Non-pigmented ciliary epithelial cell (primary cell): Measurements from ENCODE around the gene OBSL1.

Experiments
- DNase-seq: peaks from one replicate; pipeline ENCODE4 v3.0.0-alpha.2; 2010; ENCODE audit warnings: low read depth

Gene OBSL1

DNA sequence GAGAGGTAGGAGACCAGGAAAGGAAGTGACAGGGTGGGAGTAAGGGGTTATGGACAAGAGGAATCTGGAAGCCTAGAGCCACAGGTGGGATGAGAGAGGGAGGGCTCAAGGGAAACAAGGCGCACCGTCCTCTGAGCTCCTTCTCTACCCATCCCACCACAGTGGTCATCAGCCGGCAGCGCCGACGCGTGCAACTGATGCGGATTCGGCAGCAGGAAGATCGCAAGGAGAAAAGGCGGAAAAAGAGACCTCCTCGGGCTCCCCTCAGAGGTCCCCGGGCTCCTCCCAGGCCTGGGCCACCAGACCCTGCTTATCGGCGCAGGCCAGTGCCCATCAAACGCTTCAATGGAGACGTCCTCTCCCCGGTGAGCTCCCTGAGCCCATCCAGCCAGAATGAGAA, 22.3 kb downstream of the OBSL1 start:
- DNase-seq, result no peak

DNA sequence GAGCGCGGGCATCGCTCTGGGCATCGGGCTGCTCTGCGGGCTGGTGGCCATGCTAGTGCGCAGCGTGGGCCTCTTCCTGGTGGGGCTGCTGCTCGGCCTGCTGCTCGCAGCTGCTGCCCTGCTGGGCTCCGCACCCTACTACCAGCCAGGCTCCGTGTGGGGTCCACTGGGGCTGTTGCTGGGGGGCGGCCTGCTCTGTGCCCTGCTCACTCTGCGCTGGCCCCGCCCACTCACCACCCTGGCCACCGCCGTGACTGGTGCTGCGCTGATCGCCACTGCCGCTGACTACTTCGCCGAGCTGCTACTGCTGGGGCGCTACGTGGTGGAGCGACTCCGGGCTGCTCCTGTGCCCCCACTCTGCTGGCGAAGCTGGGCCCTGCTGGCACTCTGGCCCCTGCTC, 23.7 kb downstream of the OBSL1 start:
- DNase-seq, result no peak

DNA sequence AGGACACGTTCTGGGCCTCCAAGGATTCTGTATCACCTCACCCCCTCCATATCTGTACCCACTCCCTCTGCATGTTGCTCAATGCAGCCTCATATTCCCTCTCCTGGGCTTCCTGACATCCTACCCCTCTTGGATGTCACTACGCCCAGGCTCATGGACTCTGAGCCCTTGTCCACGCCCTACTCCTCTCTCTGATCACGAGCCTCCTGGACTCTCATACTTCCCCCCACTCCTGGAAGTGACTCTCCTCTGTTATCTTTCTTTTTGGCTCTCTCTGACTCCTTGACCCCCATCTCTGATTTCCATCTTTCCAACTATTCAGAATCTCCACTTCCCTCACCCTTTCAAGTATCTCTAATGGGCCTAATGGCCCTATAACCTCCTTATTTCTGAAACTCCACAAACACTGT, 25.4 kb downstream of the OBSL1 start:
- DNase-seq, result no peak

DNA sequence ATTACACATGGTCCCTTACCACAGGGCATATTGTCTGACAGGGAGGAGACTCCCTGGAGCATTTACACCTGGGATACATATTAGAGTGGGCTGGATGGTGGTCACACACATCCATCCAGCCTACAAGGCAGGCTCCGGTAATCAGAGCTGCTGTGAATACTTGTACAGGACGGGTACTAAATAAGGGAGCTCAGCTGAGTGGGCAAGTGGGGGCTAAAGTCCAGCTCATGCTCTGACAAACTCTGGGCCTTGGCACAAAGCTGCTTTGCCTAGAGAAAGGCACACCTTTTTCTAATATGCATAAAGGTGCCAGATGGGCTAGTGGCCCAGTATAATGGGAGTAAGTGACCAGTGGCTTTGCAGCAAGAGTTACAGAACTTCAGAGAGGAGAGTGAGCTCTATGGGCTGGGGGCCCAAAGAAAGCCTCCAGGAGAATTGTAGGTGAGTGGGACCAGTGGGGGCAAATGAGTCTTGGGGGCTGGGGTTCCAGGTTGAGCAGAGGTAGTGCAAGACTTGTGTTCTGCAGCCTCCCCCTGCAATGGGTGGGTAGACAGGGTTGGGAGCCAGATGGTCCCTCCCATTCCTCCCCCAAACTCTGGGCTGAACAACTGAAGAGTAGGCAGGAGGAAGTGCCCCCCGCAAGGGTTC, 25.9 kb downstream of the OBSL1 start:
- no peak for DNase-seq

DNA sequence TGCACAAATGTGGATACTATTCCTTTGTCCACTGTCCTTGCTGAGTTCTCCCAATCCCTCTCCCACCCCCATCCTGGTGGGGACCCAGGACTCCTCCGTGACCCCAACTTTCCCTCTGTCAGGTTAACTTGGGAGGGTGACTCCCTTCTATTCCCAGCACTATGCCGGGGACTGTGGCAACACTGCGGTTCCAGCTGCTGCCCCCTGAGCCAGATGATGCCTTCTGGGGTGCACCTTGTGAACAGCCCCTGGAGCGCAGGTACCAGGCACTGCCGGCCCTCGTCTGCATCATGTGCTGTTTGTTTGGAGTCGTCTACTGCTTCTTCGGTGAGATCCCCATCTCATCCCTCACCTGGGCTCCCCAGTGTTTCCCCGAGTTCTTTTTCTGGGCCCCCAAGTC, 26.8 kb downstream of the OBSL1 start:
- DNase-seq, result no peak

DNA sequence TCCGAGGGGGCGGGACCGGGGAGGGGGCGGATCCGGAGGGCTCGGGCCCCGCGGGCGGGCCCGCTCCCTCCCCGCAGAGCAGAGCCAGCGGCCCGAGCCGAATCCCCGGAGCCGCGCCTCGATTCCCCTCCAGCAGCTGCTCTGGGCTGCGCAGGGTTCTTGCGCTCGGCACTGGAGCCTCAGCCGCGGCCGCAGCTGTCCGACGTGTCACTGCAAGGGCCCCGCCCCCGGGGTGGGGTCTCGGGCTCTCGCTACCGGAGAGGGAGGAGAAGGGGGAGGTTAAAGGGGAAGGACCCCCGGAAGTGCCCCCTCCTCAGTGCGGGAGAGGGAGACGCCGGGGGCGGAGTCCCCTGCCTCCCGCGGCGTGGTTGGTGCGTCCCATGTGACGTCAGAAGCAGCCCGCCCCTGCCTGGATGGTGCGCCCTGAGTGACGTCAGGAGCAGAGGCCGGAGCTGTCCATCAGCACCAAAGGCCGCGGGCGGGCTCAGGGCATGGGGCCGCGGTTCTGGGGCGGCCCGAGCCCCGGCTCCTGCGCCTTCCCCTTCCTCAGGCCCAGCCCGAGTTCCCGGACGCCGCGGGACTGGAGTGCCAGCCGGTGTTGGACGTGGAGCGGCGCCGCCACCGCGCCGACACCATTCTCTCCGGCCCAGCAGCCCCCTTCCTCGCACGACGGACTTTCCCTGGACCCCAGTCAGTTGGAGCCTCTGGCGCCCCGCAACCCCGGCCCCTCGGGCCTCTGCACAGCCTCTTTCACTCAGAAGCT, 27.6 kb downstream of the OBSL1 start, which contains the start of the genes CHPF and TMEM198:
CHPF (minus strand) TSS at position 214 of the 763 bp plus-strand sequence. CDS start 271 bp downstream, outside the sequence.
TMEM198 (plus strand) TSS at position 433 of the 763 bp plus-strand sequence. CDS start 700 bp downstream, outside the sequence.
- DNase-seq, result peak; percentile 83

DNA sequence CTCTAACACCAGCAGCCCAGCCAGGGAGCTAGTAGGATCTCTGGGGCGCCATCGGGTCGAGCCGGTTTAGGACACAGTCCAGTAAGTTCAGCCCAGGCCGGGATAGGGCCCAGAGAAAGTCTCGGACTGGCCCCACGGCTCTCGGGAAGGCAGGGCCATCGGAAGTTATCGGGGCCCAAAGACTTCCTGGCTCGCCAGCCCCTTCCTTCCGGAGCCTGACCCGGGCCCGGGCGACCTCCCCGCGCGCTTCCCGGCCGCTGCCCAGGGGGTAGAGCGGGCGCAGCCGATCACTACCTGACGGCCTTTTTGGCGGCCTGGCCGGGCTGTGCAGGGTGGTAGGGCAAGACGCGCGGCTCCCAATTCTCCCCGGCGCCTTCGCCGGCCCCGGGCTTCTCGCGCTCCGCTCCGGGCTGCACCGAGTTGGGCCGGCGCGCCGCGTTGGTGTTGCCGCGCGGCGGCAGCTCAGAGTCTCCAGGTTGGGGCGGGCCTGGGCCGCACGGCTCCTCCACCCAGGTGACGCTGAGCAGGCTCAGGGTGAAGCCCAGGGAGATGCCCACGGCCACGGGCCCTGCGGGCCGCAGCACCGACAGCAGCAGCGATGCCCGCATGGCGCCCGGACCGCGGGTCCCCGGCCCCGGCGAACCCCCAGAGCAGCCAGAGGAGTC, 28.3 kb downstream of the OBSL1 start:
- no peak for DNase-seq

DNA sequence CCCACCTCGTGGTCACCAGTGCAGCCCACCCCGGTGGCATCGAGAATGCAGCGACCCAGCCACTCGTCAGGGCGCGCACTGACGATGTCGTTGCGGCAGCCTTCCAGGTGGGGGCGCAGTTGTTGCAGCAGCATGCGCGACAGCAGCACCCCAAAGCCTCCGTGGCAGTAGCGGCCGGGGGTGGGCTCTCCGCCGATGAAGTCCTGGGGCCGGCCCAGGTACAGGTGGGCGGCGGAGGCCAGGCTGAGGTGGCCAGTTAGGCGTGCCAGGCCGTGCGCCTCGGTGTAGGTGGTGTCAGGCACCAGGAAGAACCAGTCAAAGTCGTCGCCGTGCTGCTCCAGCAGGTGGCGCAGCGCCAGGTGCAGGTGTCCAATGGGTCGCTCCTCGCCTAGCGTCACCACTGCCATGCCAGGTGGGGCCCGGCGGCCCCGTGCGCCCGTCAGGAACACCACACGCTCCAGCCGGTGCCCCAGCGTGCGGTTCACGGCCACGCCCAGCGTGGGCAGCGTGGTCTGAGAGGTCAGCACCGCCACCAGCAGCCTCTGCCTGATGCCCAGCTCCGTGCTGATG, 29.6 kb downstream of the OBSL1 start:
- no peak for DNase-seq

DNA sequence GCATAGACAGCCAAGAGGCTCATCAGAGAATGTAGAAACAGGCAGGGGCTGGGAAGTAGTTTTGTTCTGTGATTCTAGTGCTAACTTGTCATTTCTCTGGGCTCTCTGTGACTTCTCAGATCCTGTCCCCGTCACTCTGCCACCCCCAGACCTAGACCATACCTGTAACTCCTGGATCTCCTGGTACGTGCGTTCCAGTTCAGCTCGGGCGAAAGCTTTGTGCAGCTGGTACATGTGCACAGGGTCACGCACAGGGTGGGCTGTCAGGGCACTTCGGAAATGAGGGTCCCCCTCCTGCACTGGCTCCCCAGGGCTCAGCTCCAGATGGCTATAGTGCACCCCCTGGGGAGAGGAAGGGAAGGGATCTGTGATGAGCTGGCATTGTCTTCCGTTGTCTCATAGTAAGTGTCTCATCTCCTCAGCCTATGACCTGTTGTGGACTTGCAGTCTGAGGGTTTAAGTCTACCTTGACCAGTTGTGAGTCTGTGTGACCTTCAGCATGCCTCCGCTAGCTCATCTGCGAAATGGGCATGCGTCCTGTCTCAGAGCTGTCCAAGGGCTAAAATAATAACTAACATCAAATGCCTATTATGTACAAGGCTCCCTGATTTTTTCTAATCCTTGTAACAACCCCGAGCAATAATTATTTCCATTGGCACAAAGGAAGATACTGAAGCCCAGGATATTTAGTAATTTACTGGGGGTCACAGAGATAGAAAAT, 30.4 kb downstream of the OBSL1 start:
- no peak for DNase-seq

DNA sequence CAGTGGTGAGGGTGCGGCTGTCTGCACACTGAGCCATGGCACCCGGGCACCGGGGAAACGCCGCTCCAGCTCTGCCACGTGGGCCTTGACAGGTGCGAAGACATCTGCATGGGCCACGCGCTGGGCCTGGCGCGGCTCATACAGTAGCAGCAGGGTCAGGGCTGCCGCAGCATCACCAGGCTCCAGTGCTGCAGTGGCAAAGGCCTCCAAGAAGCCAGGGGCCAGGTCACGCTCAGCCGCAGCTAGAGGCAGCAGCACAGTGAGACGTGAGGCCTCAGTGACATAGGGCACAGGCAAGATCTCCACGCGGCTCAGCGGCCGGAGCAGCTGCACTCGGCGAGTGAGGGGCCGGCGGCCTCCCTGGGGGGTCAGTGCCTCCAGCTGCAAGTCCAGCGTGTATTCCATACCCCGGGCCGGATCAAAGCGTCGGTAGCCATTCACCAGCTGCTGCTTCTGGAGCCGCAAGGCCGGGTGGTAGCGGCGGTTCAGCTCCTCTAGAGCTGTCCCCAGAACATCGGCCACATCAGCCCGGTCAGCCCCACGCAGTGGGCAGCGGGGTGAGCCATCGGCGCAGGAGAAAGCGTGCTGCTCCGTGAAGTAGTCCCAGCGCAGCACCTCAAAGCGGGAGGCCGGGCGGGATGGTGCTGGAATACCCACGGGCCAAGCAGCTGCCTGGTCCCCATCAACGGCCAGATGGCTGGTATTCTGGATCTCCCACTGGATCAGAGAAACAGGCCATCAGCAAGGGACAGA, 31.2 kb downstream of the OBSL1 start:
- no peak for DNase-seq

DNA sequence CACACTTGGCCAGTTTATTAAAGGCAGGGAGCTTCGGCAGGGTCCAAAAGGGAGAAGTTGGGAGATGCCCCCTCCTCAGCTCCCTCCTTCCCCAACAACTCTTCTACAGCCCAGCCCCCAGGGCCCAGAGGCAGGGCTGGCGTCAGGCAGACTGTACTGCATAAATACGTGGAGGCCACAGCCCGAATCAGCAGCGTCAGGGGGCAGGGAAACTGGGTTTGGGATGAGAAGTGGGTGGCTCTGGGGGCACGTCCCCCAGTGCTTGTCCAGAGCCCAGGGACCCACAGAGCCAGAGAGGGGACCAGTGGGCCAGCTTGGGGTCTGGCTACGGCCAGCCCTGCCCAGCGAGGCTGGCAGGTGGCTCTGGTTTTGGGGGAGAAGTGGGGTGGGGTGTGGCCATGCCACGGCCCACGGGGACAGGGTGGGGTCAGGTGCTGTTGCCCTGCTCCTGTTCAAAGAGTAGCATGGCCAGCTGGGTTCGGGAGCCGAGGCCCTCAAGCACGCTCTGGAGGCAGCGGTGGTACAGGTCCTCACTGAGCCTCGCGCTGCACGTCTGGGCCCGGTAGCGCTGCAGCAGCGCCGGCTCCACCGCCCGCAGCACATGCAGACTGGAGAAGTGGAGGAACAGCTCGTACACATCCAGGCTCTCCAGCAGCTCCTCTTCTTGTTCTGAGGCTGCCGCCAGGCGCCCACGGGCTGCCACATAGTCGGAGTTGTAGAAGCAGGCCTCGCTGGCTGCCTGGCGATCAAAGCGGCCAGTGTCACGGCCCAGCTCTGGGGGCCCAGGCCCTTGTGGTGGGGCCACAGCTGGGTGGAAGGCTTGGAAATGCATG, 32.2 kb downstream of the OBSL1 start:
- DNase-seq, result no peak

DNA sequence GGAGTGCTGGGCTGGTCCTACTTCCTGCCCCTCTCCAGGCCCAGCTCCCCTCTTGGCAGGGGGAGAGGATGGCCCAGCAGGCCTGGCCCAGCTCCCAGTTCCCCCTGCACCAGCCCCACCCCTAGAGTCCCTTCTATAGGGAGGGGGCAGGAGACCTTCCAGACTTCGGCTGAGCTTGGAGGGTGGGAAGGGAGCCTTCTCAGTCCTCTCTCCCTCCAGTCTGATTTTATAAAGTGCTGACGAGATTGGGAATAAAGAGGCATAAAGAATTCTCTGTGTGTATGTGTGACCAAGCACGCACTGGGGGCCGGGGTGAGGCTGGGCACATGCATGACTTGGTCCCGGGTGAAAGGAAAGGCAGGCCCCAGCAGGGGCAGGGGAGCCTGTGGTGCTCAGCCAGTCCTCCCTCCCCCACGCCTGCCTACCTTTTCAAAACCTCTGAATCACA, 32.8 kb downstream of the OBSL1 start:
- no peak for DNase-seq

DNA sequence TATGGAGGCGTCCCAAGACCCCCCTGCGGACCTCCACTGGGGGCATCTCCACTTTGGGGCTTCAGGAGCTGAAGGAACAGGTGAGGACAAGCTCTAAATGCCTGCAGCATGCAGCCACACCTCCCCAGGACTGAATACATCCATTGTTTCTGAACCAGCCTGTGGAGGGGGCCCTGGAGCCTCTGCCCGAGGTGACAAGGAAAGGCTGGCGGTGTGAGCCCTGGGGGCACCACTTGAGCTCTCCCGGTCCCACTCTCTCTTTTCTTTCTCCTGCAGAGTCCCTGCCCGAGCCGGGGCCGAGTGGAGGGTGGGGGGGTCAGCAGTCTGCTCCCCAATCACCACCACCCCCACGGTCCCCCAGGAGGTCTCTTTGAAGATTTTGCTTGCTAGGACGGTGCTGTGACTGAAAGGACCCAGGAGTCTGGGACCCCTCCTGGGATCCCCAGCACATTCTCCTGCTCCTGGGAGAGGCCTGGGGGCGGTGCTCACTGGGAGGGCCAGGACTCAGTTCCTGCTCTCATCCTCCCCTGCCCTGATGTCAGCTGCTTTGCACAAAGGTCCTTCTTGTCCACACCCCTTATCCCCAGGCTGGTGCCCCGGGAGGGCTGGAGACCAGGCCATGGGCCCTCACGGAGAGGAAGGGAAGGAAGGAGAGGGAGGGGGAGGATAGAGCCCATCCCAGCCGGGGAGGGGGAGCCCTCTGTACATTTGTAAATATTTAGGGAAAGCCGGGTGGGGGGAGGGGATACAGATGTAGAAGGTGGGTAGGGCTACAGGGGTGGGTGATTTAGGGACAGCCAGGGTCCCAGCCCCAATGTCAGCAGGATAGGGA, 33.5 kb downstream of the OBSL1 start:
- DNase-seq, result no peak

DNA sequence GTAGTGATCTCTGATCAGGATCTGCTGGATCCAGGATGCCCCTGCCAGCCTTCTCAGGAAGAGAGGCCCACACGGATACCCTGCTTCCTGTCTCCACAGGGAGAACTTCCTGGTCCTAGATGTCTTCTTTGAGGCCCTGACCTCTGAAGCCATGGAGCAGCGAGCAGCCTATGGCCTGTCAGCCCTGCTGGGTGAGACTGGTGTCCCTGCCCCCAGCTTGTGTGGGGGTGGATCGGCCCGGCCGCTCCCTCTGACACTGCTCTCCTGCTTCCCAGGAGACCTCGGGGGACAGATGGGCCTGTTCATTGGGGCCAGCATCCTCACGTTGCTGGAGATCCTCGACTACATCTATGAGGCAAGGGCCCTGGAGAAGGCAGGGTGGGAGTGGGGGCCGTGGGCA, 34.4 kb downstream of the OBSL1 start:
- DNase-seq, result no peak

DNA sequence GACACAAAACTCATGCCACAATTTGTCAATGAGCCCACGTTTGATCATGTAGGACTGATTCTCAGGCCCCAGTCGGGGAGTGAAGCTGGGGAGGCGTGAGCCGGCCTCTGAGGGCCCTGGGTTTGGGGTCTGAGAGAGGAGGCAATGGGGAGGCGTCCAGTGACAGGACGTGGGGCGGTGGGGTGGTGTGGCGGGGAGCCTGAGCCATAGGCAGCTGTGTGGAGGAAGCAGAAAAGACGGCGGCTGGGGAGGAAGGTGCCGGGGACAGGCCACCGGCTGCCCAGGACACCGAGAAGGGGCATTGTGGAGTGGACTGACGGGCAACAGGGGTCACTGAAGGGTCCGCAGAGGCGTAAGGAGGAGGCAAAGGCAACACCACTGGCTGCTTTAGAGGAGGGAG, 34.9 kb downstream of the OBSL1 start:
- no peak for DNase-seq

DNA sequence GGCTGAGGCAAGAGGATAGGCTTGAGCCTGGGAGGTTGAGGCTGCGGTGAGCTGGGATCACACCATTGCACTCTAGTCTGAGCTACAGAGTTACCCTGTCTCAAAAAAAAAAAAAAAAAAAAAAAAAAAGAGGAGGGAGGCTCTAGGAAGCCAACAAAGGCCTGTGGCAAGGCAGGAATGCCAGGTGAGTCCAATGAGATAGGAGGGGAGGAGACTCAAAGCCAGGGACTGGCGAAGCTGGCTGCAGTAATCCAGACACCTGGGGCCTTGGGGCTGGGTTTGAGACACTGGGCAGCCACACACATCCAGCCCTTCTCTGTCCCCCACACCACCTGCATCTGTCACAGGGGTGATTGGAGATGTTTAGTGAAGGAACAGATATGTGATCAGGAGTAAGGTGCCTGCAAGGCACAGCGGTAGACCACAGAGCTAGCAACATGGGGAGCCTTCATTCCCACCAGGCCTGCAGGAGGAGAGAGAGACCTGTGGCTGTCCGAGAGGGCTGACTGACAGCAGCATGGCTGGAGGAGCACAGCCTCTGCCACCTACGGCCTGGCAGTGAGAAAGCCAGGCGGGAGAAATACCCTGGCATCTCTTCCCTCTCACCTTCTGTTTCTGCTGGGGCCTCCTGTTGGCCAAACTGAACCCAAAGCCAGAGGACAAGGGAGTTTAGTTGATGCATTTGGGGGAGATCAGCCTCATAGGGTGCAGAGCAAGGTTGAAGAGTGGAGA, 37.2 kb downstream of the OBSL1 start:
- DNase-seq, result no peak

DNA sequence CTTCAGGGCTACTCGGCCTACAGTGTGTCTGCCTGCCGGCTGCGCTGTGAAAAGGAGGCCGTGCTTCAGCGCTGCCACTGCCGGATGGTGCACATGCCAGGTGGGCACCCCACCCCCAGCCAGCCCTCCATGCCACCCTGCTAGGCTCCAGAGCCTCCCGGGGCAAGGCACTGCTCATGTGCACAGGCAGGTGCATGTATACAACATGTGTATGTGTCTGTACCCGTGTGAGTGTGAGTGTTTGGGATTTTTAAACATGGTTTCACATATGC, 39.0 kb downstream of the OBSL1 start:
- no peak for DNase-seq

DNA sequence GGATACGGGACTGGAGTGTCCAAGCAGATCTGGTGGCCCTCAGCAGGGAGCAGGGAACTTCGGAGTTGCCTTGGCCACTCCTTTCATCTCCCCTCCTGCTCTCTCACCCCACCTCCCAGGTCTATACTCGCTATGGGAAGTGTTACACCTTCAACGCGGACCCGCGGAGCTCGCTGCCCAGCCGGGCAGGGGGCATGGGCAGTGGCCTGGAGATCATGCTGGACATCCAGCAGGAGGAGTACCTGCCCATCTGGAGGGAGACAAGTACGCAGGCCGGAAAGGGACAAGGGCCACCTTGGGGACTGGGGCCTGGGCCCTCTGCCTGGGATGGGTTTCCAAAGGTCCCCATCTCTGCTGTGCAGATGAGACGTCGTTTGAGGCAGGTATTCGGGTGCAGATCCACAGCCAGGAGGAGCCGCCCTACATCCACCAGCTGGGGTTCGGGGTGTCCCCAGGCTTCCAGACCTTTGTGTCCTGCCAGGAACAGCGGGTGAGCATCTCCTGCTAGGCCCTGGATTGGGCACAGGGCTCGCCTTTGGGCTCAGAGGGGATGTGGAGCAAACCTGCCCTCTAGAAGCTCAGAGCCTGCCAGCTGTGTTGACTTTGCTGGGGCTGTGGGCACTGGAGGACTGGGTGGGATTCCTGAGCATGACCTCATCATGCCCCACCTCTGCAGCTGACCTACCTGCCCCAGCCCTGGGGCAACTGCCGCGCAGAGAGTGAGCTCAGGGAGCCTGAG, 39.5 kb downstream of the OBSL1 start:
- no peak for DNase-seq
